ENCODE data around the gene BRD1.

GRCh38 chr22:49746065-49746464 is 81.6 kb downstream of the BRD1 start:
- TF ChIP-seq, protein P1, sequence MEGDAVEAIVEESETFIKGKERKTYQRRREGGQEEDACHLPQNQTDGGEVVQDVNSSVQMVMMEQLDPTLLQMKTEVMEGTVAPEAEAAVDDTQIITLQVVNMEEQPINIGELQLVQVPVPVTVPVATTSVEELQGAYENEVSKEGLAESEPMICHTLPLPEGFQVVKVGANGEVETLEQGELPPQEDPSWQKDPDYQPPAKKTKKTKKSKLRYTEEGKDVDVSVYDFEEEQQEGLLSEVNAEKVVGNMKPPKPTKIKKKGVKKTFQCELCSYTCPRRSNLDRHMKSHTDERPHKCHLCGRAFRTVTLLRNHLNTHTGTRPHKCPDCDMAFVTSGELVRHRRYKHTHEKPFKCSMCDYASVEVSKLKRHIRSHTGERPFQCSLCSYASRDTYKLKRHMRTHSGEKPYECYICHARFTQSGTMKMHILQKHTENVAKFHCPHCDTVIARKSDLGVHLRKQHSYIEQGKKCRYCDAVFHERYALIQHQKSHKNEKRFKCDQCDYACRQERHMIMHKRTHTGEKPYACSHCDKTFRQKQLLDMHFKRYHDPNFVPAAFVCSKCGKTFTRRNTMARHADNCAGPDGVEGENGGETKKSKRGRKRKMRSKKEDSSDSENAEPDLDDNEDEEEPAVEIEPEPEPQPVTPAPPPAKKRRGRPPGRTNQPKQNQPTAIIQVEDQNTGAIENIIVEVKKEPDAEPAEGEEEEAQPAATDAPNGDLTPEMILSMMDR (IDR thresholded peaks at IDR 0.05 in 2 of 3, conservative IDR thresholded peaks at IDR 0.05 in 1 of 3; ENCODE audit: borderline replicate concordance in 1 of 3, insufficient read depth in 1 of 3, low read depth in 2 of 3, low read length in 2 of 3), result no peak
- TF ChIP-seq SRF (IDR thresholded peaks at IDR 0.05; ENCODE audit: low read depth) (no peak), POLR2AphosphoS5 (IDR thresholded peaks at IDR 0.05; ENCODE audit: low read depth, low read length) (no peak), POLR2A (IDR thresholded peaks at IDR 0.05; ENCODE audit: borderline replicate concordance, extremely low read depth, insufficient read depth, insufficient read length) (no peak), JUND (IDR thresholded peaks at IDR 0.05) (no peak), SP1 (IDR thresholded peaks at IDR 0.05; ENCODE audit: low read depth) (no peak), MAX (IDR thresholded peaks at IDR 0.05) (no peak), EZH2 (IDR thresholded peaks at IDR 0.05) (no peak), RAD21 (IDR thresholded peaks at IDR 0.05; ENCODE audit: low read depth) (no peak), CEBPB (IDR thresholded peaks at IDR 0.05; ENCODE audit: low read depth) (no peak), YY1 (IDR thresholded peaks at IDR 0.05; ENCODE audit: extremely low read depth, insufficient replicate concordance, low read depth, low read length) (no peak), TCF7L2 (IDR thresholded peaks at IDR 0.05; ENCODE audit: borderline replicate concordance, extremely low read depth, insufficient read depth, insufficient read length) (no peak)
- TF ChIP-seq, protein P2, sequence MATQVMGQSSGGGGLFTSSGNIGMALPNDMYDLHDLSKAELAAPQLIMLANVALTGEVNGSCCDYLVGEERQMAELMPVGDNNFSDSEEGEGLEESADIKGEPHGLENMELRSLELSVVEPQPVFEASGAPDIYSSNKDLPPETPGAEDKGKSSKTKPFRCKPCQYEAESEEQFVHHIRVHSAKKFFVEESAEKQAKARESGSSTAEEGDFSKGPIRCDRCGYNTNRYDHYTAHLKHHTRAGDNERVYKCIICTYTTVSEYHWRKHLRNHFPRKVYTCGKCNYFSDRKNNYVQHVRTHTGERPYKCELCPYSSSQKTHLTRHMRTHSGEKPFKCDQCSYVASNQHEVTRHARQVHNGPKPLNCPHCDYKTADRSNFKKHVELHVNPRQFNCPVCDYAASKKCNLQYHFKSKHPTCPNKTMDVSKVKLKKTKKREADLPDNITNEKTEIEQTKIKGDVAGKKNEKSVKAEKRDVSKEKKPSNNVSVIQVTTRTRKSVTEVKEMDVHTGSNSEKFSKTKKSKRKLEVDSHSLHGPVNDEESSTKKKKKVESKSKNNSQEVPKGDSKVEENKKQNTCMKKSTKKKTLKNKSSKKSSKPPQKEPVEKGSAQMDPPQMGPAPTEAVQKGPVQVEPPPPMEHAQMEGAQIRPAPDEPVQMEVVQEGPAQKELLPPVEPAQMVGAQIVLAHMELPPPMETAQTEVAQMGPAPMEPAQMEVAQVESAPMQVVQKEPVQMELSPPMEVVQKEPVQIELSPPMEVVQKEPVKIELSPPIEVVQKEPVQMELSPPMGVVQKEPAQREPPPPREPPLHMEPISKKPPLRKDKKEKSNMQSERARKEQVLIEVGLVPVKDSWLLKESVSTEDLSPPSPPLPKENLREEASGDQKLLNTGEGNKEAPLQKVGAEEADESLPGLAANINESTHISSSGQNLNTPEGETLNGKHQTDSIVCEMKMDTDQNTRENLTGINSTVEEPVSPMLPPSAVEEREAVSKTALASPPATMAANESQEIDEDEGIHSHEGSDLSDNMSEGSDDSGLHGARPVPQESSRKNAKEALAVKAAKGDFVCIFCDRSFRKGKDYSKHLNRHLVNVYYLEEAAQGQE (IDR thresholded peaks at IDR 0.05; ENCODE audit: low read depth), result no peak
